GM23248 (cell line): Measurements from ENCODE around the gene COMMD4.
"Not testable (repeated sequence)": the region's sequence is repeated elsewhere in the genome, so short reads cannot be mapped to it uniquely, and the experiment has no call there.

ENCODE experiments used
- EZH2 ChIP-seq: fragments of 200-600 bp; sonication (generic); IDR thresholded peaks from 2 replicates; pipeline ENCODE4 v1.6.1; 2018; ENCODE audit warnings: antibody characterized with exemption, mild to moderate bottlenecking; ENCODE audit not compliant: insufficient read depth, poor library complexity, severe bottlenecking
- EZH2phosphoT487 ChIP-seq: fragments of 200-600 bp; sonication (generic); IDR thresholded peaks from 2 replicates; pipeline ENCODE4 v1.6.1; 2018; ENCODE audit warnings: antibody characterized with exemption, moderate library complexity, mild to moderate bottlenecking, low read depth; ENCODE audit not compliant: insufficient read depth

DNA sequence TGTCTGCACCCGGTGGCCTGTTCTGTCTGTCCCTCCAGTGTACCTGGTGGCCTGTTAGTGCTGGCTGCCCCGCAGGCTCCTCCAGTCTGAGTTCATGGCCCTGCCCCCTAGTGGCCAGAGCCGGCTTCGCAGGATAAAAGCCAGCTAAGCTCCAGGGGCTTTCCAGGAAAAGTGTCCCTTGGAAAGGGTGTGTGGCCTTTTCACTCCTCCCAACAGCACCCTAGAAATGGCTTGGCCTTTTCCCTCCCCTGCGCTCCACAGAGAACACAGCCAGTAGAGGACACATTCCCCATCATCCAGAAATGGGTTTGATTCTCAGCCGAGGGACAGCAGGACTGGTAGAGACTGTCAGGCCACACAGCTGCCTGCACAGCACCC, 36.6 kb upstream of the COMMD4 start:
- not testable (repeated sequence) for TF ChIP-seq EZH2phosphoT487, EZH2
